Endothelial cell of umbilical vein (primary cell): ENCODE data around the gene CHD6. TPM values are rescaled to one million over a fixed set of nuclear protein-coding genes. Genes with fewer than 3 reads are reported as not detected.

Experiments
- BruUV-seq: library from RNA; stranded (reverse); fragments of 400-500 nt; replicated peaks from 2 replicates; lab custom pipeline; 2021; lab: Mats Ljungman, UMichigan
- CTCF ChIA-PET: fragments of 300-600, 350-600 bp; sonication (Branson Sonifier 250); formaldehyde crosslinking; loops from one replicate; lab custom pipeline; 2021; ENCODE audit warnings: antibody characterized with exemption, inconsistent platforms; lab: Charles Lee
- POLR2A ChIA-PET: fragments of 300-600, 350-600 bp; sonication (Branson Sonifier 250); formaldehyde crosslinking; loops from one replicate; lab custom pipeline; 2021; ENCODE audit warnings: antibody characterized with exemption, inconsistent platforms; lab: Charles Lee
- DNase-seq: peaks from one replicate; pipeline ENCODE4 v3.0.0-alpha.2; 2011; ENCODE audit warnings: low read depth, low spot score
- FAIRE-seq: peaks from 2 replicates; lab custom pipeline; 2011; peaks lifted over from hg19 to GRCh38; lab: Jason Lieb, UNC
- H2AFZ ChIP-seq: 2 replicates; pipeline ENCODE4 v1.6.0; 2012; ENCODE audit warnings: low read depth, low read length, control low read depth, inconsistent platforms
- H3K27ac ChIP-seq: 2 replicates; pipeline ENCODE4 v1.5.1; 2011; ENCODE audit warnings: low read depth, mild to moderate bottlenecking, control low read depth, low read length, moderate library complexity; ENCODE audit not compliant: insufficient read depth
- H3K27me3 ChIP-seq, 2 experiments: 2 replicates each; pipeline versions ENCODE4 v1.6.0 to v1.6.1; 2011; ENCODE audit warnings: low read length in 2 of 2, mixed read lengths in 1 of 2; ENCODE audit not compliant: control insufficient read depth in 2 of 2, insufficient read depth in 2 of 2
- H3K36me3 ChIP-seq, 2 experiments: 2 replicates in 1 of 2; 3 replicates in 1 of 2; pipeline ENCODE4 v1.5.1; 2011; ENCODE audit warnings: low read length in 2 of 2, mild to moderate bottlenecking in 1 of 2, moderate library complexity in 1 of 2; ENCODE audit not compliant: control insufficient read depth in 2 of 2, insufficient read depth in 2 of 2; ENCODE audit errors: extremely low read depth in 1 of 2
- H3K4me1 ChIP-seq: 3 replicates; pipeline ENCODE4 v1.5.1; 2011; ENCODE audit warnings: mild to moderate bottlenecking, low read length; ENCODE audit not compliant: control insufficient read depth, insufficient read depth; ENCODE audit errors: extremely low read depth
- H3K4me2 ChIP-seq: 2 replicates; pipeline ENCODE4 v1.6.1; 2011; ENCODE audit warnings: low read length, control low read depth, mixed read lengths; ENCODE audit not compliant: insufficient read depth
- H3K4me3 ChIP-seq, 3 experiments: fragments of 200-600 bp in 1 of 3; sonication (generic), shearing (Covaris generic) in 1 of 3; replicated peaks in 1 of 3; 2 replicates each; pipeline ENCODE4 v1.5.1; 2011 to 2016; ENCODE audit warnings: control low read depth in 3 of 3, low read length in 3 of 3, mild to moderate bottlenecking in 2 of 3, inconsistent platforms in 1 of 3, low read depth in 1 of 3, moderate library complexity in 1 of 3; ENCODE audit not compliant: insufficient read depth in 1 of 3
- H3K79me2 ChIP-seq: 2 replicates; pipeline ENCODE4 v1.6.0; 2012; ENCODE audit warnings: low read length, inconsistent platforms; ENCODE audit not compliant: control insufficient read depth, insufficient read depth
- H3K9ac ChIP-seq: replicated peaks from 2 replicates; pipeline ENCODE3; 2011; ENCODE audit warnings: low read length, control low read depth; ENCODE audit not compliant: insufficient read depth; ENCODE audit errors: extremely low read depth
- H3K9me1 ChIP-seq: replicated peaks from 3 replicates; pipeline ENCODE4 v1.6.0; 2011; ENCODE audit warnings: mild to moderate bottlenecking, low read length; ENCODE audit not compliant: control insufficient read depth, insufficient read depth; ENCODE audit errors: extremely low read depth
- H3K9me3 ChIP-seq: replicated peaks from 2 replicates; pipeline ENCODE4 v1.5.1; 2012; ENCODE audit warnings: low read length, inconsistent platforms; ENCODE audit not compliant: control insufficient read depth, insufficient read depth
- H4K20me1 ChIP-seq: replicated peaks from 2 replicates; pipeline ENCODE3; 2011; ENCODE audit warnings: mild to moderate bottlenecking, low read length; ENCODE audit not compliant: control insufficient read depth, insufficient read depth; ENCODE audit errors: extremely low read depth
- EZH2 ChIP-seq: IDR thresholded peaks from 2 replicates; pipeline ENCODE4 v1.6.1; 2012; ENCODE audit warnings: borderline replicate concordance, low read depth, mild to moderate bottlenecking, moderate library complexity, low read length, inconsistent platforms; ENCODE audit not compliant: severe bottlenecking
- FOS ChIP-seq: IDR thresholded peaks from 2 replicates; pipeline ENCODE4 v1.6.1; 2011; ENCODE audit warnings: mild to moderate bottlenecking, low read length, moderate library complexity, borderline replicate concordance; ENCODE audit not compliant: insufficient read depth
- GATA2 ChIP-seq: IDR thresholded peaks from 2 replicates; pipeline ENCODE4 v1.7.0; 2011; ENCODE audit warnings: low read depth, mild to moderate bottlenecking, moderate library complexity, mixed read lengths, low read length; ENCODE audit not compliant: insufficient read length, insufficient read depth
- JUN ChIP-seq: IDR thresholded peaks from 2 replicates; pipeline ENCODE4 v1.6.1; 2011; ENCODE audit warnings: borderline replicate concordance, low read depth; ENCODE audit not compliant: insufficient read length, insufficient read depth
- MYC ChIP-seq: IDR thresholded peaks from one replicate; pipeline ENCODE4 v1.6.1; 2011; ENCODE audit warnings: mild to moderate bottlenecking, low read depth, low read length
- POLR2A ChIP-seq: IDR thresholded peaks from 2 replicates; pipeline ENCODE4 v1.6.1; 2012; ENCODE audit warnings: low read depth, mild to moderate bottlenecking, control low read depth, low read length
- POLR2AphosphoS5 ChIP-seq: IDR thresholded peaks from 2 replicates; pipeline ENCODE4 v1.6.1; 2012; ENCODE audit warnings: low read depth, mild to moderate bottlenecking, control low read depth, low read length, moderate library complexity; ENCODE audit not compliant: insufficient read depth
- dilution Hi-C: fragments of 300-500 bp; cut with MboI; formaldehyde crosslinking; loops from one replicate; pipeline ENCODE4 v1.15.0; 2019; ENCODE audit warnings: low sequenced_read_pairs; ENCODE audit not compliant: extremely low pct_ligation_motif_present
- intact Hi-C: fragments of 100-400 bp; cut with micrococcal nuclease; formaldehyde crosslinking; loops from one replicate; pipeline ENCODE4 v1.10.0; 2022
- polyA plus RNA-seq, 4 experiments: library from polyadenylated mRNA; depleted of rRNA in 3 of 4; stranded (reverse) in 3 of 4; unstranded in 1 of 4; fragments of >200 nt; gene quantifications; 2 replicates each; pipeline versions ENCODE4 v1.2.1 to v1.2.3, GENCODE V29; 2011 to 2012; ENCODE audit warnings: missing spikeins in 1 of 4
- total RNA-seq: library from RNA; stranded (reverse); gene quantifications from 2 replicates; pipeline ENCODE4 v1.2.3, GENCODE V29; 2021
- TF ChIP-seq, protein P1 (sequence below): IDR thresholded peaks from 2 replicates; pipeline ENCODE4 v1.6.1; 2011; ENCODE audit not compliant: insufficient read depth, insufficient read length
- TF ChIP-seq, protein P2 (sequence below), 2 donors: IDR thresholded peaks; 1 replicate in 1 of 2; 2 replicates in 1 of 2; pipeline ENCODE4 v1.5.1; 2011; ENCODE audit warnings: low read length in 2 of 2, mild to moderate bottlenecking in 2 of 2, moderate library complexity in 2 of 2, control low read depth in 1 of 2, inconsistent platforms in 1 of 2, low read depth in 1 of 2; ENCODE audit not compliant: insufficient read depth in 1 of 2; ENCODE audit errors: extremely low read depth in 1 of 2

The CHD6 gene
- total and polyA plus RNA-seq, 2 donors (not counting 3 experiments of a cell fraction or from before 2014, with no cell fraction given), result 7.2 to 33.7 TPM

DNA sequence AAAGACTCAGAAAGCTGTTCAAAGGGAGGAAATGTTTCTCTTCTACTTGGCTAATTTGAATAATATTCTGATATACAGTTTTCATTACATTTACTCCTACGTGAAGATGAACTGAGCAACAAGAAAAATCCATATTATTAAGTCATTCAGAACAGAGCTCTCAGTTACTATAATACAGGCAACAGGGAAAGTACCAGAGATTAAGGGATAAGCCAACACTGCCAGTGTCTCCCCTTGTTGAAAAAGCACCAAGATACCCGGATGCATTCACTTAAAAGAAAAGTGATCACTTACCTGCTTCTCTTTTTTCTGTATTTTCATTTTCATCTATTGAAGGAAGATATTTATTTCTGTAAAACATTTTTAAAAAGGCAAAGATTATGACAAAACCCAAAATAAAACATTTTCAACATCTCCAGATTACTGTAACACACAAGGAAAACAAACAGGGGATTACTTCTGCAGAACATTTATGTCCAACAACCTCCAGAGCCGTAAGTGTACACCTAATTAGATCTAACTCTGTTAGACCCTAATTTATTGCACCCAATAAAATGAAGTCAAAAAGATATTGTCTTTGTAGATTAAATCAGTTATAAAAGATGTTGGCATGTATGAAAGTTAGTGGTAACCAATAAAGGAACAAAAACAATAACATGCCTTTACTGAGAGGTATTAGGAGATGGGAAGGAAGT is 67.0 kb downstream of the CHD6 start:
- no peak for FAIRE-seq
- TF ChIP-seq, protein P1, sequence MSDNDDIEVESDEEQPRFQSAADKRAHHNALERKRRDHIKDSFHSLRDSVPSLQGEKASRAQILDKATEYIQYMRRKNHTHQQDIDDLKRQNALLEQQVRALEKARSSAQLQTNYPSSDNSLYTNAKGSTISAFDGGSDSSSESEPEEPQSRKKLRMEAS, result no peak
- TF ChIP-seq POLR2A, result no peak
- TF ChIP-seq EZH2, result no peak
- TF ChIP-seq JUN, result no peak
- no peak for TF ChIP-seq MYC
- TF ChIP-seq, protein P2, sequence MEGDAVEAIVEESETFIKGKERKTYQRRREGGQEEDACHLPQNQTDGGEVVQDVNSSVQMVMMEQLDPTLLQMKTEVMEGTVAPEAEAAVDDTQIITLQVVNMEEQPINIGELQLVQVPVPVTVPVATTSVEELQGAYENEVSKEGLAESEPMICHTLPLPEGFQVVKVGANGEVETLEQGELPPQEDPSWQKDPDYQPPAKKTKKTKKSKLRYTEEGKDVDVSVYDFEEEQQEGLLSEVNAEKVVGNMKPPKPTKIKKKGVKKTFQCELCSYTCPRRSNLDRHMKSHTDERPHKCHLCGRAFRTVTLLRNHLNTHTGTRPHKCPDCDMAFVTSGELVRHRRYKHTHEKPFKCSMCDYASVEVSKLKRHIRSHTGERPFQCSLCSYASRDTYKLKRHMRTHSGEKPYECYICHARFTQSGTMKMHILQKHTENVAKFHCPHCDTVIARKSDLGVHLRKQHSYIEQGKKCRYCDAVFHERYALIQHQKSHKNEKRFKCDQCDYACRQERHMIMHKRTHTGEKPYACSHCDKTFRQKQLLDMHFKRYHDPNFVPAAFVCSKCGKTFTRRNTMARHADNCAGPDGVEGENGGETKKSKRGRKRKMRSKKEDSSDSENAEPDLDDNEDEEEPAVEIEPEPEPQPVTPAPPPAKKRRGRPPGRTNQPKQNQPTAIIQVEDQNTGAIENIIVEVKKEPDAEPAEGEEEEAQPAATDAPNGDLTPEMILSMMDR (IDR thresholded peaks at IDR 0.05; ENCODE audit: extremely low read depth in 1 of 2, insufficient read depth in 1 of 2, low read depth in 1 of 2, low read length in 2 of 2), result no peak
- TF ChIP-seq FOS, result no peak
- no peak for TF ChIP-seq GATA2
- TF ChIP-seq POLR2AphosphoS5, result no peak

More for the DNA sequence above, 67.0 kb downstream of the CHD6 start:
- Histone ChIP-seq H4K20me1 (peaks cover 6% of the 10 kb centered on the region), H3K4me2 (no peak overlapping the region), H3K27me3 (no peaks in the 10 kb centered on the region), H3K9me1 (no peaks in the 10 kb centered on the region), H3K4me3 (no peak overlapping the region), H3K9ac (no peak overlapping the region), H3K4me1 (no peaks in the 10 kb centered on the region), H3K27ac (no peak overlapping the region), H3K36me3 (no peaks in the 10 kb centered on the region), H3K9me3 (no peaks in the 10 kb centered on the region), H3K79me2 (peaks cover 5% of the 10 kb centered on the region), H2AFZ (no peak overlapping the region)
- no TSS peak for BruUV-seq
- ChIA-PET POLR2A (no interaction called here), CTCF (no interaction called here)
- intact Hi-C loops (loop anchor here (10.0 kb wide), 1 partner anchor 56 kb away; no protein-coding TSS in a partner anchor), dilution Hi-C loops (no loop called here)
- no peak for DNase-seq
